COLO829 (cell line): ENCODE measurements around the gene GPR12.
"Not testable (repeated sequence)": the region's sequence is repeated elsewhere in the genome, so short reads cannot be mapped to it uniquely, and the experiment has no call there.

Experiments used
- DNase-seq: peaks from one replicate; pipeline ENCODE4 v3.0.0; 2012; ENCODE audit warnings: low spot score

Gene GPR12

GRCh38 chr13:26747706-26748105, 12.9 kb downstream of the GPR12 start:
- DNase-seq: no peak

- no peak for DNase-seq
Observed at GRCh38 chr13:26743971-26744370, 16.6 kb downstream of the GPR12 start.

GRCh38 chr13:26742691-26743358, 17.8 kb downstream of the GPR12 start:
- no peak for DNase-seq

GRCh38 chr13:26735677-26736076, 24.9 kb downstream of the GPR12 start:
- DNase-seq: no peak

- DNase-seq: no peak
Observed at GRCh38 chr13:26727633-26728032, 33.0 kb downstream of the GPR12 start.

- DNase-seq: no peak
Observed at GRCh38 chr13:26727122-26727521, 33.5 kb downstream of the GPR12 start.

GRCh38 chr13:26726684-26727083, 33.9 kb downstream of the GPR12 start:
- no peak for DNase-seq

- not testable (repeated sequence) for DNase-seq
Observed at GRCh38 chr13:26723620-26724019, 37.0 kb downstream of the GPR12 start.

GRCh38 chr13:26722321-26722720, 38.3 kb downstream of the GPR12 start:
- no peak for DNase-seq

GRCh38 chr13:26721251-26722121, 39.1 kb downstream of the GPR12 start:
- no peak for DNase-seq

- DNase-seq: no peak
Observed at GRCh38 chr13:26719356-26719945, 41.1 kb downstream of the GPR12 start.

GRCh38 chr13:26718872-26719271, 41.7 kb downstream of the GPR12 start:
- no peak for DNase-seq

- DNase-seq: no peak
Observed at GRCh38 chr13:26718146-26718545, 42.4 kb downstream of the GPR12 start.

GRCh38 chr13:26716984-26717383, 43.6 kb downstream of the GPR12 start:
- DNase-seq: no peak

GRCh38 chr13:26713341-26713740, 47.2 kb downstream of the GPR12 start:
- no peak for DNase-seq

- DNase-seq: no peak
Observed at GRCh38 chr13:26711211-26711610, 49.4 kb downstream of the GPR12 start.

GRCh38 chr13:26710166-26710565, 50.4 kb downstream of the GPR12 start:
- no peak for DNase-seq

GRCh38 chr13:26709461-26709860, 51.1 kb downstream of the GPR12 start:
- no peak for DNase-seq

- DNase-seq: no peak
Observed at GRCh38 chr13:26708007-26708297, 52.6 kb downstream of the GPR12 start.

- DNase-seq: peak; percentile 41
Observed at GRCh38 chr13:26707122-26708006, 53.2 kb downstream of the GPR12 start.

GRCh38 chr13:26706381-26706780, 54.2 kb downstream of the GPR12 start:
- no peak for DNase-seq

GRCh38 chr13:26705536-26705935, 55.0 kb downstream of the GPR12 start:
- no peak for DNase-seq
